Hepatocyte (in vitro differentiated cells): ENCODE data around the gene RCOR3. TPM values are rescaled to one million over a fixed set of nuclear protein-coding genes. Genes with fewer than 3 reads are reported as not detected.

ENCODE experiments used
- DNase-seq: peaks from one replicate; pipeline ENCODE4 v3.0.0-alpha.2; 2016; ENCODE audit warnings: low spot score
- H2AFZ ChIP-seq: fragments of 200-600 bp; sonication (generic); 2 replicates; pipeline ENCODE4 v1.6.0; 2016; ENCODE audit warnings: antibody characterized with exemption, mild to moderate bottlenecking
- H3K27ac ChIP-seq: fragments of 200-600 bp; sonication (generic); 2 replicates; pipeline ENCODE4 v1.5.1; 2016; ENCODE audit warnings: mild to moderate bottlenecking
- H3K27me3 ChIP-seq: fragments of 200-600 bp; sonication (generic); 2 replicates; pipeline ENCODE4 v1.6.1; 2016
- H3K36me3 ChIP-seq: fragments of 200-600 bp; sonication (generic); replicated peaks from 2 replicates; pipeline ENCODE4 v1.5.1; 2016; ENCODE audit warnings: low read depth; ENCODE audit not compliant: insufficient read depth
- H3K4me1 ChIP-seq: fragments of 200-600 bp; sonication (generic); 2 replicates; pipeline ENCODE4 v1.5.1; 2016; ENCODE audit warnings: mild to moderate bottlenecking, moderate library complexity; ENCODE audit not compliant: insufficient read depth
- H3K4me2 ChIP-seq: fragments of 200-600 bp; sonication (generic); 2 replicates; pipeline ENCODE4 v1.6.0; 2016
- H3K4me3 ChIP-seq: fragments of 200-600 bp; sonication (generic); 2 replicates; pipeline ENCODE4 v1.5.1; 2016; ENCODE audit warnings: mild to moderate bottlenecking
- H3K79me2 ChIP-seq: fragments of 200-600 bp; sonication (generic); 2 replicates; pipeline ENCODE4 v1.6.0; 2017; ENCODE audit warnings: mild to moderate bottlenecking
- H3K9me2 ChIP-seq: fragments of 200-600 bp; sonication (generic); replicated peaks from 2 replicates; pipeline ENCODE4 v1.6.0; 2017; ENCODE audit warnings: mild to moderate bottlenecking; ENCODE audit not compliant: insufficient read depth
- H3K9me3 ChIP-seq: fragments of 200-600 bp; sonication (generic); 2 replicates; pipeline ENCODE4 v1.5.1; 2016; ENCODE audit warnings: low read depth, mild to moderate bottlenecking
- H4K20me1 ChIP-seq: fragments of 200-600 bp; sonication (generic); 2 replicates; pipeline ENCODE4 v1.6.0; 2016; ENCODE audit warnings: mild to moderate bottlenecking; ENCODE audit not compliant: insufficient read depth, poor library complexity, severe bottlenecking
- CTCF ChIP-seq: fragments of 200-600 bp; sonication (generic); IDR thresholded peaks from 2 replicates; pipeline ENCODE4 v1.5.1; 2016; ENCODE audit warnings: antibody characterized with exemption, mild to moderate bottlenecking; ENCODE audit not compliant: poor library complexity
- EZH2 ChIP-seq: fragments of 200-600 bp; sonication (generic); IDR thresholded peaks from 2 replicates; pipeline ENCODE4 v1.6.1; 2016; ENCODE audit warnings: antibody characterized with exemption, mild to moderate bottlenecking, borderline replicate concordance
- EZH2phosphoT487 ChIP-seq: fragments of 200-600 bp; sonication (generic); IDR thresholded peaks from one replicate; pipeline ENCODE4 v1.6.1; 2018; ENCODE audit warnings: antibody characterized with exemption, mild to moderate bottlenecking, low read depth, moderate library complexity; ENCODE audit not compliant: unreplicated experiment, severe bottlenecking
- WGBS: methylation state at CpG from one replicate; pipeline ENCODE4 v1.1.6; 2016; ENCODE audit warnings: low lambda C conversion rate; ENCODE audit errors: missing lambda C conversion rate; 5-methylcytosine and 5-hydroxymethylcytosine counted together
- polyA plus RNA-seq: library from polyadenylated mRNA; unstranded; fragments of >200 nt; fragmentation: Nextera tagmentation; extraction: Ambion mirVana; gene quantifications from 2 replicates; pipeline ENCODE4 v1.2.1, GENCODE V29; 2016
- total RNA-seq: library from RNA; depleted of rRNA; stranded (reverse); fragments of >200 nt; gene quantifications from 2 replicates; pipeline ENCODE4 v1.2.3, GENCODE V29; 2014

Gene RCOR3
- total and polyA plus RNA-seq, 2 experiments from 2014 or later: 25.0 to 39.6 TPM

DNA sequence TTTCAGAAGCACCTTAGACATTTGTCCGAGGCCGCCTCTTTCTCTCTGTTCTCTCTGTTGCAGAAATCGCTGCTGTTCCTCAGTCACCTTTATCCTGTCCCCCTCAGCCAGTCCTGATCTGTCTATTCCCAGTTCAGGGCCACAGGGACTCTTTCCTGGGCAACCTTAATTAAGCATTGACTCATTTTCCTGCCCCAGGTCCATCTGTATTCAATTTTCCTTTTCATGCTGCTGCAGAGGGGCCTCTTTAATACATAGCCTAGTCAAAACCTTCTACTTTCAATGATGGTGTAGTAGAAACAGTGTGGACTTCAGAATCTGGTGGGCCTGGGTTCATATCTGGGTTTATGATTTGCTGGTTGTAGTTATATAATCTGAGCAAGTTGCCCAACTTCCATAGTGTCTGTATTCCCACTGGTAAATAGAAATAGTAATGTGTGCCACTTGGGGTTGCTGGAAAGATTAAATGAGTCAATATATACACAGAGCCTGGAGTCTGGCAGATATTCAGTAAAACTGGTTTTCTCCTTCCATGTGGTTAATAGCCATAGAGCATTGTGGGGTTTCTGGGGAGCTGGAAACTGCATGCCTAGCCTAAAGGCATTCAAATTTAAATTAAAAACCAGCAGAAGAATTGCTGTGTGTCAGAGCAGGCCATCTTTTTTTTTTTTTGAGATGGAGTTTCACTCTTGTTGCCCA is 72.0 kb downstream of the RCOR3 start:
- Histone ChIP-seq H3K9me2 (no peaks in the 10 kb centered on the region), H3K79me2 (peaks cover 58% of the 10 kb centered on the region), H3K9me3 (no peaks in the 10 kb centered on the region), H4K20me1 (no peaks in the 10 kb centered on the region), H3K4me2 (no peak overlapping the region), H3K27me3 (no peaks in the 10 kb centered on the region), H2AFZ (no peak overlapping the region), H3K27ac (no peak overlapping the region), H3K4me1 (peaks cover 17% of the 10 kb centered on the region), H3K4me3 (no peak overlapping the region), H3K36me3 (no peaks in the 10 kb centered on the region)
- WGBS: 93% methylated on average over 3 of the region's 3 CpGs
- no peak for DNase-seq
- TF ChIP-seq EZH2: no peak
- no peak for TF ChIP-seq EZH2phosphoT487
- no peak for TF ChIP-seq CTCF

DNA sequence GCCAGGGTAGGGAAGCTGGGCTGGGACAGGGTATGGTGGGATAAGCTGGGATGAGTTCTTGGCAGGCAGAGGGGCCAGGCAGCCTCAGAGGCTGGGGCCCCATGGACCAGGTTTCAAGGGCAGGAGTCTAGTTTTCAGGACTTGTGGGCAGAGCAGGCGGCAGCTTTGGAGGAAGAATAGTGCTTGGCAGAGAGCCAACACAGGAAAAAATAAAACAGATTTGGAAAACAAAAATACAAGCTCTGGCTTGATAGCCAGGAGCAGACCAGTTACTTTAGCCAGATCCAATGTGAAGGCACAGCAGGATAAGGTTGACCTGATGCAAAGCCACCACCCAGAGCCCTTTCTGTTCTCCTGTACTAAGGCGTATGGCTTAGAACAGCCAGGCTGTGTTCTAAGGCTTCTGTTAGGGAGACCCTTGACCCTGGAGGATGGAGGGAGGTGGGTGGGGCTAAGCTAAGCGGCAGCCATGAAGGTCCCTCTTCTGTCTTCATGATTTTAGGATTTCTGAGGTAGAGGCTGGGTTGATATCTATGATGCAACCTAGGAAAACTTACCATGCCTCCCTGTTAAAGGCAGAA is 73.0 kb downstream of the RCOR3 start:
- peaks cover 14% of the 10 kb centered on the region for H3K4me1 ChIP-seq
- no peak for DNase-seq
- no peak overlapping the region for H3K27ac ChIP-seq
- no peaks in the 10 kb centered on the region for H3K27me3 ChIP-seq
- no peaks in the 10 kb centered on the region for H3K9me2 ChIP-seq
- H4K20me1 ChIP-seq: no peaks in the 10 kb centered on the region
- 72% methylated on average over 3 of the region's 3 CpGs for WGBS
- no peaks in the 10 kb centered on the region for H3K9me3 ChIP-seq
- H2AFZ ChIP-seq: no peak overlapping the region
- TF ChIP-seq CTCF (no peak), EZH2 (no peak), EZH2phosphoT487 (no peak)
- no peak overlapping the region for H3K4me2 ChIP-seq
- H3K4me3 ChIP-seq: no peak overlapping the region
- H3K79me2 ChIP-seq: peaks cover 65% of the 10 kb centered on the region
- no peaks in the 10 kb centered on the region for H3K36me3 ChIP-seq

GRCh38 chr1:211332830-211333229 is 73.7 kb downstream of the RCOR3 start:
- no peak overlapping the region for H3K4me2 ChIP-seq
- no peaks in the 10 kb centered on the region for H3K9me2 ChIP-seq
- WGBS: 88% methylated on average over 2 of the region's 2 CpGs
- DNase-seq: no peak
- H2AFZ ChIP-seq: no peak overlapping the region
- H3K9me3 ChIP-seq: no peaks in the 10 kb centered on the region
- H3K4me1 ChIP-seq: peaks cover 9% of the 10 kb centered on the region
- H3K79me2 ChIP-seq: peaks cover 65% of the 10 kb centered on the region
- H3K27me3 ChIP-seq: no peaks in the 10 kb centered on the region
- no peak overlapping the region for H3K27ac ChIP-seq
- H4K20me1 ChIP-seq: no peaks in the 10 kb centered on the region
- no peak for TF ChIP-seq EZH2
- TF ChIP-seq CTCF: no peak
- TF ChIP-seq EZH2phosphoT487: no peak
- no peaks in the 10 kb centered on the region for H3K36me3 ChIP-seq
- no peak overlapping the region for H3K4me3 ChIP-seq
